HG02885 (cell line): ENCODE measurements around the gene RASA4.
"Not testable (repeated sequence)": the region's sequence is repeated elsewhere in the genome, so short reads cannot be mapped to it uniquely, and the experiment has no call there.

Source experiments
- ATAC-seq: cut with Tn5 transposase; IDR thresholded peaks from one replicate; pipeline ENCODE4 v1.9.1; 2021; ENCODE audit warnings: mild to moderate bottlenecking; ENCODE audit not compliant: unreplicated experiment, poor library complexity

Gene RASA4

GRCh38 chr7:102609734-102610133 is 6.8 kb downstream of the RASA4 start:
- ATAC-seq: not testable (repeated sequence)

GRCh38 chr7:102606848-102607247 is 9.7 kb downstream of the RASA4 start:
- ATAC-seq: not testable (repeated sequence)

- ATAC-seq: not testable (repeated sequence)
Measured at GRCh38 chr7:102604431-102605145, 12.0 kb downstream of the RASA4 start.

GRCh38 chr7:102602317-102602716 is 14.2 kb downstream of the RASA4 start:
- not testable (repeated sequence) for ATAC-seq

GRCh38 chr7:102599699-102600098 is 16.9 kb downstream of the RASA4 start:
- not testable (repeated sequence) for ATAC-seq

- not testable (repeated sequence) for ATAC-seq
Measured at GRCh38 chr7:102596036-102596435, 20.5 kb downstream of the RASA4 start.

GRCh38 chr7:102593637-102594334 is 22.8 kb downstream of the RASA4 start:
- ATAC-seq: peak; percentile 66

- ATAC-seq: peak; percentile 55
Measured at GRCh38 chr7:102592477-102593019, 24.0 kb downstream of the RASA4 start.

- ATAC-seq: peak; percentile 52
Measured at GRCh38 chr7:102589857-102590256, 26.7 kb downstream of the RASA4 start.

- not testable (repeated sequence) for ATAC-seq
Measured at GRCh38 chr7:102583495-102583894, 33.1 kb downstream of the RASA4 start.

GRCh38 chr7:102581722-102582121 is 34.8 kb downstream of the RASA4 start:
- not testable (repeated sequence) for ATAC-seq

GRCh38 chr7:102578486-102578885 is 38.1 kb downstream of the RASA4 start:
- not testable (repeated sequence) for ATAC-seq

- not testable (repeated sequence) for ATAC-seq
Measured at GRCh38 chr7:102577315-102578240, 39.0 kb downstream of the RASA4 start.

- not testable (repeated sequence) for ATAC-seq
Measured at GRCh38 chr7:102576363-102576762, 40.2 kb downstream of the RASA4 start.

GRCh38 chr7:102574607-102575006 is 41.9 kb downstream of the RASA4 start:
- ATAC-seq: not testable (repeated sequence)

GRCh38 chr7:102572261-102573239 is 44.0 kb downstream of the RASA4 start, which contains the start of gene POLR2J3:
TSS of gene POLR2J3 (minus strand) at chr7:102572583. CDS start at chr7:102572521, 62 bp downstream.
- peak; percentile 95 for ATAC-seq

- ATAC-seq: not testable (repeated sequence)
Measured at GRCh38 chr7:102568620-102569019, 47.9 kb downstream of the RASA4 start.

GRCh38 chr7:102550808-102551422 is 65.6 kb downstream of the RASA4 start, which contains the start of gene SPDYE2:
TSS of gene SPDYE2 (plus strand) at chr7:102551226. CDS start at chr7:102553256, 2,030 bp downstream.
- not testable (repeated sequence) for ATAC-seq
